ENCODE results near the gene TNFRSF19. TPM values are rescaled to one million over a fixed set of nuclear protein-coding genes. Genes with fewer than 3 reads are reported as not detected.
"Not testable (repeated sequence)": the region's sequence is repeated elsewhere in the genome, so short reads cannot be mapped to it uniquely, and the experiment has no call there.

TNFRSF19 gene
- total RNA-seq = 0.85 TPM

DNA sequence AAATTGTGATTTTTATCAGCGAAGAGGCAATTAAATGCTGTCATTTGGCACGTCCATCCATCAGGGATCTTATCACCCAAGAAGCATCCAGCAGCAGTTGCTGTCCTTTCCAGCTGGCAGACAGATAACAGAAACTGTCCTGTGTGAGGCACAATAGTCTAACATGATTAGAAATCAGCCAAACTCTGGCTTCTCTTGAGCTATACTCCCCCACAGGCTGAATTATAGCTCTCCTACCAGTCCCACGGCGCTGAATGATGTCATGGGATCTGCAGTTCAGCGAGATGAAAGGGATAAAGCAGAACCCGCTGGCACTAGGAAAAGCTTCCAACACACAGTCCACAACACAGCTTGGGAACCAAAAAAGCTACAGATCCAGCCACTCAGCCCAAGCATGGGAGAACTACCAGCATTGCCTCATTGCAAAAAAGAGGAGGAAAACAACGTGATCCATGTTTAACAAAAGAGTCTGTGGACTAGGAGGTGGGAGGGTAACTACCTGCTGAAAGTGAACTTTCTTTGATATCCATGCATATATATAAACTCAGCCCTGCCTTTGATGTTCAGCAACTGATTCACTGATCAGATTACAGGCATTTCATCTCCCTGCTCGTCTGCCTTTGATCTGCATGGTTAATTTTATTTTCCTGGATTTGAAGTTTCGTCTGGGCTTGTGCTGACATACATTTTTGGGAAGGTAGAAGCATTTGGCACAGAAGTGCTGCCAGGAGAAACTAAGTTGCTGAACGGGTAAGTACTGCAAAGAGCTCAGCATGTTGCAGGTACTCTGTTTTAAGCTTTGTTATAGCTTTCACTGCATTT, at the start of gene TNFRSF19:
TNFRSF19 (plus strand) TSS at position 314 of the 822 bp plus-strand sequence. CDS start 19,772 bp downstream, outside the sequence.
- intact Hi-C loops (cut with DNase I) = loop anchor here (10.0 kb wide), 1 partner anchor 196 kb away; no protein-coding TSS in a partner anchor
- H3K27me3 ChIP-seq = no peaks in the 10 kb centered on the region
- no peak within 1 kb of the TSS for H3K27ac ChIP-seq
- no peaks in the 10 kb centered on the region for H3K9me3 ChIP-seq
- no peak for DNase-seq (ENCODE audit: low spot score in 2 of 2)
- no peaks in the 10 kb centered on the region for H3K4me1 ChIP-seq
- H3K36me3 ChIP-seq = no peaks in the 10 kb centered on the region
- no peak within 1 kb of the TSS for H3K4me3 ChIP-seq
- TF ChIP-seq, protein P1, sequence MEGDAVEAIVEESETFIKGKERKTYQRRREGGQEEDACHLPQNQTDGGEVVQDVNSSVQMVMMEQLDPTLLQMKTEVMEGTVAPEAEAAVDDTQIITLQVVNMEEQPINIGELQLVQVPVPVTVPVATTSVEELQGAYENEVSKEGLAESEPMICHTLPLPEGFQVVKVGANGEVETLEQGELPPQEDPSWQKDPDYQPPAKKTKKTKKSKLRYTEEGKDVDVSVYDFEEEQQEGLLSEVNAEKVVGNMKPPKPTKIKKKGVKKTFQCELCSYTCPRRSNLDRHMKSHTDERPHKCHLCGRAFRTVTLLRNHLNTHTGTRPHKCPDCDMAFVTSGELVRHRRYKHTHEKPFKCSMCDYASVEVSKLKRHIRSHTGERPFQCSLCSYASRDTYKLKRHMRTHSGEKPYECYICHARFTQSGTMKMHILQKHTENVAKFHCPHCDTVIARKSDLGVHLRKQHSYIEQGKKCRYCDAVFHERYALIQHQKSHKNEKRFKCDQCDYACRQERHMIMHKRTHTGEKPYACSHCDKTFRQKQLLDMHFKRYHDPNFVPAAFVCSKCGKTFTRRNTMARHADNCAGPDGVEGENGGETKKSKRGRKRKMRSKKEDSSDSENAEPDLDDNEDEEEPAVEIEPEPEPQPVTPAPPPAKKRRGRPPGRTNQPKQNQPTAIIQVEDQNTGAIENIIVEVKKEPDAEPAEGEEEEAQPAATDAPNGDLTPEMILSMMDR (IDR thresholded peaks at IDR 0.05) = no peak

GRCh38 chr13:23529926-23530325, 40.3 kb upstream of the TNFRSF19 start:
- not testable (repeated sequence) for DNase-seq (ENCODE audit: low spot score in 2 of 2); H3K4me1 ChIP-seq; H3K36me3 ChIP-seq; H3K27me3 ChIP-seq; H3K27ac ChIP-seq; H3K9me3 ChIP-seq; H3K4me3 ChIP-seq
- intact Hi-C loops (cut with DNase I) = loop anchor here (10.0 kb wide), 1 partner anchor 85 kb away; no protein-coding TSS in a partner anchor

GRCh38 chr13:23531446-23531845, 38.8 kb upstream of the TNFRSF19 start:
- Histone ChIP-seq H3K27me3 (no peaks in the 10 kb centered on the region), H3K27ac (no peak overlapping the region), H3K36me3 (no peaks in the 10 kb centered on the region), H3K4me1 (no peaks in the 10 kb centered on the region), H3K9me3 (no peaks in the 10 kb centered on the region), H3K4me3 (no peak overlapping the region)
- no peak for DNase-seq (ENCODE audit: low spot score in 2 of 2)
- intact Hi-C loops (cut with DNase I) = no loop called here
- TF ChIP-seq, protein P1 (IDR thresholded peaks at IDR 0.05) = no peak

DNA sequence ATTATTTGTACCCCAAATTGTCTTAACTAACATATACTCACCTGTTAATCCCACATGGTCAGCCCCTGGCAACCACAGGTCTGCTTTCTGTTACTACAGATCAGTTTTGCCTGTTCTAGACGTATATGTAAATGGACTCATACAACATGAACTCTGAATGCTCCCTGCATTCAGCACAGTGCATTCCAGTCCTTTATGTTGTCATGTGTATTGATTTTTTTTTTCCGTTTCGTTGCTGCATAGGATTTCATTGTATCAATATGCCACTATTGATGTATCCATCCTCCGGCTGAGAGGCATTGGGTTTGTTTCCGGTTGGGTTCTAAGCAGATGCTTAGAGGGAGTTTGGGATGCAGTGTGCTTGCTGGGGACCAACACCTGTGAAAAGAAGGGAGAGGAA, 36.1 kb upstream of the TNFRSF19 start:
- no peaks in the 10 kb centered on the region for H3K4me1 ChIP-seq
- no peaks in the 10 kb centered on the region for H3K36me3 ChIP-seq
- no peak overlapping the region for H3K4me3 ChIP-seq
- TF ChIP-seq, protein P1 (IDR thresholded peaks at IDR 0.05) = no peak
- H3K9me3 ChIP-seq = no peaks in the 10 kb centered on the region
- DNase-seq (ENCODE audit: low spot score in 2 of 2) = no peak
- intact Hi-C loops (cut with DNase I) = no loop called here
- no peaks in the 10 kb centered on the region for H3K27me3 ChIP-seq
- H3K27ac ChIP-seq = no peak overlapping the region

- Histone ChIP-seq H3K4me3 (no peak overlapping the region), H3K27ac (no peak overlapping the region), H3K9me3 (no peaks in the 10 kb centered on the region), H3K36me3 (no peaks in the 10 kb centered on the region), H3K4me1 (no peaks in the 10 kb centered on the region), H3K27me3 (no peaks in the 10 kb centered on the region)
- TF ChIP-seq, protein P1 (IDR thresholded peaks at IDR 0.05) = no peak
- intact Hi-C loops (cut with DNase I) = no loop called here
- DNase-seq (ENCODE audit: low spot score in 2 of 2) = no peak
These were observed 28.9 kb upstream of the TNFRSF19 start for GRCh38 chr13:23541221-23541824.

GRCh38 chr13:23544668-23545067, 25.5 kb upstream of the TNFRSF19 start:
- Histone ChIP-seq H3K9me3 (no peaks in the 10 kb centered on the region), H3K27ac (no peak overlapping the region), H3K4me3 (no peak overlapping the region), H3K4me1 (no peaks in the 10 kb centered on the region), H3K36me3 (no peaks in the 10 kb centered on the region), H3K27me3 (no peaks in the 10 kb centered on the region)
- DNase-seq (ENCODE audit: low spot score in 2 of 2) = no peak
- TF ChIP-seq, protein P1 (IDR thresholded peaks at IDR 0.05) = no peak
- intact Hi-C loops (cut with DNase I) = no loop called here
